IMR-90 (cell line): ENCODE results near the gene GATD1. TPM values are rescaled to one million over a fixed set of nuclear protein-coding genes. Genes with fewer than 3 reads are reported as not detected.
A peak's percentile ranks its signal among the peaks of the same experiment; 100 is the strongest.

ENCODE experiments used
- ATAC-seq: fragments of 200-7000 bp; cut with Tn5 transposase; 2 replicates; pipeline ENCODE4 v1.9.1; 2020; ENCODE audit warnings: low read depth, mild to moderate bottlenecking, moderate library complexity
- BruUV-seq: library from RNA; stranded (reverse); fragments of 400-500 nt; replicated peaks from 2 replicates; lab custom pipeline; 2021; lab: Mats Ljungman, UMichigan
- CTCF ChIA-PET: fragments of 300-600 bp; formaldehyde crosslinking; extraction: SDS; loops from one replicate; lab custom pipeline; 2021; ENCODE audit warnings: antibody characterized with exemption; lab: Yijun Ruan, JAX
- POLR2A ChIA-PET: fragments of 300-600 bp; sonication (Branson Sonifier 250); formaldehyde crosslinking; loops from one replicate; lab custom pipeline; 2022; ENCODE audit warnings: antibody characterized with exemption; ENCODE audit not compliant: unreplicated experiment; lab: Charles Lee
- DNase-seq: peaks from one replicate; pipeline ENCODE4 v3.0.0; 2013
- H2AFZ ChIP-seq: replicated peaks from 2 replicates; pipeline ENCODE3; 2013; ENCODE audit warnings: low read length, mild to moderate bottlenecking; ENCODE audit not compliant: poor library complexity
- H2AK5ac ChIP-seq: 2 replicates; pipeline ENCODE4 v1.6.1; 2013; ENCODE audit warnings: low read depth, low read length, inconsistent platforms
- H2AK9ac ChIP-seq: replicated peaks from 2 replicates; pipeline ENCODE3; 2013; ENCODE audit warnings: mild to moderate bottlenecking, low read depth, low read length, moderate library complexity; ENCODE audit not compliant: poor library complexity
- H2BK120ac ChIP-seq: 2 replicates; pipeline ENCODE4 v1.6.1; 2013; ENCODE audit warnings: low read depth, low read length, inconsistent platforms
- H2BK15ac ChIP-seq: 3 replicates; pipeline ENCODE4 v1.6.1; 2013; ENCODE audit warnings: low read depth, low read length, inconsistent platforms
- H2BK20ac ChIP-seq: 2 replicates; pipeline ENCODE4 v1.6.1; 2013; ENCODE audit warnings: low read depth, mild to moderate bottlenecking, inconsistent platforms, low read length, moderate library complexity
- H2BK5ac ChIP-seq: 2 replicates; pipeline ENCODE4 v1.6.1; 2013; ENCODE audit warnings: mild to moderate bottlenecking, low read depth, low read length, inconsistent platforms; ENCODE audit not compliant: poor library complexity, severe bottlenecking
- H3K14ac ChIP-seq: replicated peaks from 2 replicates; pipeline ENCODE4 v1.6.1; 2013; ENCODE audit warnings: low read depth, low read length, inconsistent platforms
- H3K18ac ChIP-seq: 2 replicates; pipeline ENCODE4 v1.6.1; 2013; ENCODE audit warnings: low read depth, low read length, control low read depth
- H3K23ac ChIP-seq: 2 replicates; pipeline ENCODE4 v1.6.1; 2013; ENCODE audit warnings: low read depth, low read length, inconsistent platforms
- H3K27ac ChIP-seq: 2 replicates; pipeline ENCODE4 v1.5.1; 2013; ENCODE audit warnings: mild to moderate bottlenecking, control low read depth, low read length; ENCODE audit not compliant: insufficient read depth
- H3K27me3 ChIP-seq: 2 replicates; pipeline ENCODE4 v1.6.1; 2013; ENCODE audit warnings: low read length; ENCODE audit not compliant: control insufficient read depth, insufficient read depth
- H3K36me3 ChIP-seq: 2 replicates; pipeline ENCODE4 v1.6.1; 2013; ENCODE audit warnings: low read length, mixed read lengths; ENCODE audit not compliant: control insufficient read depth, insufficient read depth
- H3K4ac ChIP-seq: 2 replicates; pipeline ENCODE4 v1.6.1; 2013; ENCODE audit warnings: low read depth, low read length, inconsistent platforms
- H3K4me1 ChIP-seq: 2 replicates; pipeline ENCODE4 v1.6.1; 2013; ENCODE audit warnings: low read length, mixed read lengths; ENCODE audit not compliant: control insufficient read depth, insufficient read depth
- H3K4me2 ChIP-seq: 2 replicates; pipeline ENCODE4 v1.6.1; 2013; ENCODE audit warnings: low read depth, mild to moderate bottlenecking, control low read depth, low read length, moderate library complexity
- H3K4me3 ChIP-seq: 2 replicates; pipeline ENCODE4 v1.5.1; 2013; ENCODE audit warnings: low read depth, mild to moderate bottlenecking, control low read depth, low read length, moderate library complexity; ENCODE audit not compliant: insufficient read depth
- H3K56ac ChIP-seq: 2 replicates; pipeline ENCODE4 v1.6.1; 2013; ENCODE audit warnings: low read length, inconsistent platforms; ENCODE audit not compliant: insufficient read depth; ENCODE audit errors: extremely low read depth
- H3K79me1 ChIP-seq, 2 experiments: 2 replicates each; pipeline ENCODE4 v1.6.1; 2013; ENCODE audit warnings: low read length in 2 of 2, inconsistent platforms in 1 of 2, low read depth in 1 of 2
- H3K9ac ChIP-seq: 2 replicates; pipeline ENCODE4 v1.6.1; 2013; ENCODE audit warnings: low read depth, low read length, control low read depth
- H3K9me1 ChIP-seq: 2 replicates; pipeline ENCODE4 v1.6.1; 2013; ENCODE audit warnings: low read length, inconsistent platforms; ENCODE audit not compliant: insufficient read depth
- H3K9me3 ChIP-seq: 2 replicates; pipeline ENCODE4 v1.6.1; 2013; ENCODE audit warnings: low read length; ENCODE audit not compliant: control insufficient read depth, insufficient read depth
- H4K20me1 ChIP-seq: 2 replicates; pipeline ENCODE4 v1.6.1; 2013; ENCODE audit warnings: low read length, inconsistent platforms; ENCODE audit not compliant: insufficient read depth
- H4K5ac ChIP-seq: 2 replicates; pipeline ENCODE4 v1.6.1; 2013; ENCODE audit warnings: mild to moderate bottlenecking, low read depth, low read length, control low read depth
- H4K8ac ChIP-seq, 2 experiments: 2 replicates each; pipeline ENCODE4 v1.6.1; 2013; ENCODE audit warnings: low read depth in 2 of 2, low read length in 2 of 2, control low read depth in 1 of 2, inconsistent platforms in 1 of 2
- H4K91ac ChIP-seq: 2 replicates; pipeline ENCODE4 v1.6.1; 2013; ENCODE audit warnings: low read depth, low read length, inconsistent platforms; ENCODE audit not compliant: insufficient read depth
- CEBPB ChIP-seq: IDR thresholded peaks from 2 replicates; pipeline ENCODE4 v1.6.1; 2012; ENCODE audit warnings: low read depth, low read length, improper control_type of control experiment
- CHD1 ChIP-seq: IDR thresholded peaks from 2 replicates; pipeline ENCODE4 v1.6.1; 2012; ENCODE audit warnings: low read depth, low read length, improper control_type of control experiment
- FOS ChIP-seq: fragments of 150-350 bp; IDR thresholded peaks from 2 replicates; pipeline ENCODE4 v1.6.1; 2016; ENCODE audit warnings: low read depth, low read length
- MAZ ChIP-seq: IDR thresholded peaks from 2 replicates; pipeline ENCODE4 v1.6.1; 2012; ENCODE audit warnings: low read depth, mild to moderate bottlenecking, low read length, improper control_type of control experiment, moderate library complexity, borderline replicate concordance
- NFE2L2 ChIP-seq: fragments of 150-350 bp; IDR thresholded peaks from 2 replicates; pipeline ENCODE4 v1.6.1; 2016; ENCODE audit warnings: low read depth, mild to moderate bottlenecking, low read length
- RAD21 ChIP-seq: IDR thresholded peaks from 2 replicates; pipeline ENCODE4 v1.6.1; 2012; ENCODE audit warnings: low read length, improper control_type of control experiment
- RFX5 ChIP-seq: IDR thresholded peaks from 2 replicates; pipeline ENCODE4 v1.8.0; 2012; ENCODE audit warnings: low read depth, mild to moderate bottlenecking, low read length, moderate library complexity
- WGBS, 2 experiments: methylation state at CpG; one replicate each; pipeline versions ENCODE4 v1.1.5 to v1.1.7; 2013; ENCODE audit warnings: missing lambda C conversion rate in 2 of 2; ENCODE audit not compliant: insufficient read length in 1 of 2; ENCODE audit errors: extremely low coverage in 2 of 2; 5-methylcytosine and 5-hydroxymethylcytosine counted together
- dilution Hi-C: fragments of 300-500 bp; cut with HindIII; formaldehyde crosslinking; loops from one replicate; pipeline ENCODE4 v1.14.3; 2018; ENCODE audit warnings: low sequenced_read_pairs; ENCODE audit not compliant: unreplicated experiment
- in situ Hi-C: fragments of 300-500 bp; cut with MboI; formaldehyde crosslinking; loops from 3 replicates; pipeline ENCODE4 v1.14.3; 2019; ENCODE audit warnings: low sequenced_read_pairs, inconsistent platforms, mixed read lengths
- intact Hi-C: fragments of 100-400 bp; cut with micrococcal nuclease; formaldehyde crosslinking; loops from 2 replicates; pipeline ENCODE4 v1.10.0; 2022
- polyA plus RNA-seq, 3 experiments: library from polyadenylated mRNA; depleted of rRNA; stranded (reverse); fragments of >200 nt; gene quantifications; 2 replicates each; pipeline ENCODE4 v1.2.3, GENCODE V29; 2012; ENCODE audit warnings: low replicate concordance in 1 of 3
- total RNA-seq: library from RNA; depleted of rRNA; stranded (reverse); fragments of >200 nt; gene quantifications from 2 replicates; pipeline ENCODE4 v1.2.3, GENCODE V29; 2012
- TF ChIP-seq, protein P1 (sequence below): fragments of 150-350 bp; IDR thresholded peaks from 2 replicates; pipeline ENCODE4 v1.6.1; 2017; ENCODE audit warnings: mild to moderate bottlenecking, antibody characterized with exemption, low read length, low read depth
- TF ChIP-seq, protein P2 (sequence below): conservative IDR thresholded peaks from 2 replicates; pipeline ENCODE4 v1.5.1; 2012; ENCODE audit warnings: mild to moderate bottlenecking, low read depth, low read length, improper control_type of control experiment

The GATD1 gene
- total and polyA plus RNA-seq, 2 of the 4 experiments (the other 2 are of a cell fraction), result 3.0 to 52.5 TPM

DNA sequence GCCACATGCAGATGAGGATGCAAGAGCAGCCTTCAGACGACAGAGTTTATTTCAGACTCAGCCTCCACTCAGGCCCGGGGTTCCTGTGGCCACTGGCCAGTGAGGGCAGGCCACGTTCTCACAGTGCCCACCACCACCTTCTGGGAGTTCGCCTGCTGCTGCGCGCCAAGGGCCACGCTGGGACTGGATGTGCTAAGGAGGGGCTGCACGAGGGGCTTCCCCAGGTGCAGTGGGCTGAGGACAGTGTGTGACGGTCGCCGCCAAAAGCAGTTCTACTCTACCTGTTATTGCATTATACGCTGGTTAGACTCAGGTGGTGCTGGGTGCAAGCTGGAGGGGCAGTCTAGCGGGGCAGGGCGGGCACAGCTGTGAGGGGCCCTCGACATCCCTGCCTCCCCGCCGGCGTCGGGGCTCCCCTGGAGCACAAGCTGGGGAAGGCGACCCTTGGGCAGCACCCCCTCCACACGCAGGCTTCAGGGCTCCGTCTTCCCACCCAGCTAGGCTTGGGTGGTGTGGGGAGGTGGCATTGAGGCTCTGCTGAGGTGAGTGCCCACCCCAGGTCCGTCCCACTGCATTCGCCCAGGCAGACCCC lies 9.9 kb upstream of the GATD1 start:
- CTCF ChIA-PET, result no interaction called here
- H3K4me2 ChIP-seq, result no peak overlapping the region
- H2AK9ac ChIP-seq, result peak overlapping the region; percentile 1
- no peak overlapping the region for H2BK15ac ChIP-seq
- H3K27ac ChIP-seq, result no peak overlapping the region
- H3K27me3 ChIP-seq, result no peaks in the 10 kb centered on the region
- no peak overlapping the region for H3K4ac ChIP-seq
- H2AFZ ChIP-seq, result peak overlapping the region; percentile 14
- BruUV-seq, result no TSS peak
- H4K20me1 ChIP-seq, result peaks cover 9% of the 10 kb centered on the region
- H3K79me1 ChIP-seq, result peaks cover 0 to 12% of the 10 kb centered on the region in 2 experiments; a peak in 2 of 4 replicates
- H4K5ac ChIP-seq, result no peak overlapping the region
- H4K91ac ChIP-seq, result no peak overlapping the region
- H3K9ac ChIP-seq, result no peak overlapping the region
- no peak overlapping the region for H3K18ac ChIP-seq
- ATAC-seq (no peak), DNase-seq (no peak)
- H3K23ac ChIP-seq, result no peak overlapping the region
- TF ChIP-seq RAD21, result no peak
- no peak for TF ChIP-seq RFX5
- no peak for TF ChIP-seq CHD1
- TF ChIP-seq CEBPB, result no peak
- TF ChIP-seq, protein P1, sequence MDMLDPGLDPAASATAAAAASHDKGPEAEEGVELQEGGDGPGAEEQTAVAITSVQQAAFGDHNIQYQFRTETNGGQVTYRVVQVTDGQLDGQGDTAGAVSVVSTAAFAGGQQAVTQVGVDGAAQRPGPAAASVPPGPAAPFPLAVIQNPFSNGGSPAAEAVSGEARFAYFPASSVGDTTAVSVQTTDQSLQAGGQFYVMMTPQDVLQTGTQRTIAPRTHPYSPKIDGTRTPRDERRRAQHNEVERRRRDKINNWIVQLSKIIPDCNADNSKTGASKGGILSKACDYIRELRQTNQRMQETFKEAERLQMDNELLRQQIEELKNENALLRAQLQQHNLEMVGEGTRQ, result no peak
- TF ChIP-seq FOS, result no peak
- no peak for TF ChIP-seq MAZ
- TF ChIP-seq, protein P2, sequence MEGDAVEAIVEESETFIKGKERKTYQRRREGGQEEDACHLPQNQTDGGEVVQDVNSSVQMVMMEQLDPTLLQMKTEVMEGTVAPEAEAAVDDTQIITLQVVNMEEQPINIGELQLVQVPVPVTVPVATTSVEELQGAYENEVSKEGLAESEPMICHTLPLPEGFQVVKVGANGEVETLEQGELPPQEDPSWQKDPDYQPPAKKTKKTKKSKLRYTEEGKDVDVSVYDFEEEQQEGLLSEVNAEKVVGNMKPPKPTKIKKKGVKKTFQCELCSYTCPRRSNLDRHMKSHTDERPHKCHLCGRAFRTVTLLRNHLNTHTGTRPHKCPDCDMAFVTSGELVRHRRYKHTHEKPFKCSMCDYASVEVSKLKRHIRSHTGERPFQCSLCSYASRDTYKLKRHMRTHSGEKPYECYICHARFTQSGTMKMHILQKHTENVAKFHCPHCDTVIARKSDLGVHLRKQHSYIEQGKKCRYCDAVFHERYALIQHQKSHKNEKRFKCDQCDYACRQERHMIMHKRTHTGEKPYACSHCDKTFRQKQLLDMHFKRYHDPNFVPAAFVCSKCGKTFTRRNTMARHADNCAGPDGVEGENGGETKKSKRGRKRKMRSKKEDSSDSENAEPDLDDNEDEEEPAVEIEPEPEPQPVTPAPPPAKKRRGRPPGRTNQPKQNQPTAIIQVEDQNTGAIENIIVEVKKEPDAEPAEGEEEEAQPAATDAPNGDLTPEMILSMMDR, result no peak
- no peak for TF ChIP-seq NFE2L2
- H3K56ac ChIP-seq, result no peak overlapping the region
- no peak overlapping the region for H2BK5ac ChIP-seq
- H3K36me3 ChIP-seq, result peaks cover 8% of the 10 kb centered on the region; the same call in 1 of the 2 replicates
- no peak overlapping the region for H3K14ac ChIP-seq
- H2BK120ac ChIP-seq, result no peak overlapping the region
- dilution Hi-C loops (no loop called here), intact Hi-C loops (no loop called here), in situ Hi-C loops (no loop called here)
- H3K9me1 ChIP-seq, result no peaks in the 10 kb centered on the region
- POLR2A ChIA-PET, result no interaction called here
- no peaks in the 10 kb centered on the region for H3K9me3 ChIP-seq
- H2BK20ac ChIP-seq, result no peak overlapping the region
- peaks cover 11% of the 10 kb centered on the region for H3K4me1 ChIP-seq
- no peak overlapping the region for H2AK5ac ChIP-seq
- 92% methylated on average over 5 of the region's 24 CpGs; no CpG with 5 or more reads in 1 of the 2 experiments for WGBS, 2 experiments
- H4K8ac ChIP-seq, result no peak overlapping the region
- H3K4me3 ChIP-seq, result no peak overlapping the region
